Endothelial cell of umbilical vein (primary cell): ENCODE data around the gene PROM1. TPM values are rescaled to one million over a fixed set of nuclear protein-coding genes. Genes with fewer than 3 reads are reported as not detected.

Experiments used
- BruUV-seq: library from RNA; stranded (reverse); fragments of 400-500 nt; replicated peaks from 2 replicates; lab custom pipeline; 2021; lab: Mats Ljungman, UMichigan
- CTCF ChIA-PET: fragments of 300-600, 350-600 bp; sonication (Branson Sonifier 250); formaldehyde crosslinking; loops from one replicate; lab custom pipeline; 2021; ENCODE audit warnings: antibody characterized with exemption, inconsistent platforms; lab: Charles Lee
- POLR2A ChIA-PET: fragments of 300-600, 350-600 bp; sonication (Branson Sonifier 250); formaldehyde crosslinking; loops from one replicate; lab custom pipeline; 2021; ENCODE audit warnings: antibody characterized with exemption, inconsistent platforms; lab: Charles Lee
- DNase-seq: peaks from one replicate; pipeline ENCODE4 v3.0.0-alpha.2; 2011; ENCODE audit warnings: low read depth, low spot score
- FAIRE-seq: peaks from 2 replicates; lab custom pipeline; 2011; peaks lifted over from hg19 to GRCh38; lab: Jason Lieb, UNC
- H2AFZ ChIP-seq: 2 replicates; pipeline ENCODE4 v1.6.0; 2012; ENCODE audit warnings: low read depth, low read length, control low read depth, inconsistent platforms
- H3K27ac ChIP-seq: 2 replicates; pipeline ENCODE4 v1.5.1; 2011; ENCODE audit warnings: low read depth, mild to moderate bottlenecking, control low read depth, low read length, moderate library complexity; ENCODE audit not compliant: insufficient read depth
- H3K27me3 ChIP-seq, 2 experiments: 2 replicates each; pipeline versions ENCODE4 v1.6.0 to v1.6.1; 2011; ENCODE audit warnings: low read length in 2 of 2, mixed read lengths in 1 of 2; ENCODE audit not compliant: control insufficient read depth in 2 of 2, insufficient read depth in 2 of 2
- H3K36me3 ChIP-seq, 2 experiments: 2 replicates in 1 of 2; 3 replicates in 1 of 2; pipeline ENCODE4 v1.5.1; 2011; ENCODE audit warnings: low read length in 2 of 2, mild to moderate bottlenecking in 1 of 2, moderate library complexity in 1 of 2; ENCODE audit not compliant: control insufficient read depth in 2 of 2, insufficient read depth in 2 of 2; ENCODE audit errors: extremely low read depth in 1 of 2
- H3K4me1 ChIP-seq: 3 replicates; pipeline ENCODE4 v1.5.1; 2011; ENCODE audit warnings: mild to moderate bottlenecking, low read length; ENCODE audit not compliant: control insufficient read depth, insufficient read depth; ENCODE audit errors: extremely low read depth
- H3K4me2 ChIP-seq: 2 replicates; pipeline ENCODE4 v1.6.1; 2011; ENCODE audit warnings: low read length, control low read depth, mixed read lengths; ENCODE audit not compliant: insufficient read depth
- H3K4me3 ChIP-seq, 3 experiments: fragments of 200-600 bp in 1 of 3; sonication (generic), shearing (Covaris generic) in 1 of 3; replicated peaks in 1 of 3; 2 replicates each; pipeline ENCODE4 v1.5.1; 2011 to 2016; ENCODE audit warnings: control low read depth in 3 of 3, low read length in 3 of 3, mild to moderate bottlenecking in 2 of 3, inconsistent platforms in 1 of 3, low read depth in 1 of 3, moderate library complexity in 1 of 3; ENCODE audit not compliant: insufficient read depth in 1 of 3
- H3K79me2 ChIP-seq: 2 replicates; pipeline ENCODE4 v1.6.0; 2012; ENCODE audit warnings: low read length, inconsistent platforms; ENCODE audit not compliant: control insufficient read depth, insufficient read depth
- H3K9ac ChIP-seq: replicated peaks from 2 replicates; pipeline ENCODE3; 2011; ENCODE audit warnings: low read length, control low read depth; ENCODE audit not compliant: insufficient read depth; ENCODE audit errors: extremely low read depth
- H3K9me1 ChIP-seq: replicated peaks from 3 replicates; pipeline ENCODE4 v1.6.0; 2011; ENCODE audit warnings: mild to moderate bottlenecking, low read length; ENCODE audit not compliant: control insufficient read depth, insufficient read depth; ENCODE audit errors: extremely low read depth
- H3K9me3 ChIP-seq: replicated peaks from 2 replicates; pipeline ENCODE4 v1.5.1; 2012; ENCODE audit warnings: low read length, inconsistent platforms; ENCODE audit not compliant: control insufficient read depth, insufficient read depth
- H4K20me1 ChIP-seq: replicated peaks from 2 replicates; pipeline ENCODE3; 2011; ENCODE audit warnings: mild to moderate bottlenecking, low read length; ENCODE audit not compliant: control insufficient read depth, insufficient read depth; ENCODE audit errors: extremely low read depth
- EZH2 ChIP-seq: IDR thresholded peaks from 2 replicates; pipeline ENCODE4 v1.6.1; 2012; ENCODE audit warnings: borderline replicate concordance, low read depth, mild to moderate bottlenecking, moderate library complexity, low read length, inconsistent platforms; ENCODE audit not compliant: severe bottlenecking
- JUN ChIP-seq: IDR thresholded peaks from 2 replicates; pipeline ENCODE4 v1.6.1; 2011; ENCODE audit warnings: borderline replicate concordance, low read depth; ENCODE audit not compliant: insufficient read length, insufficient read depth
- POLR2A ChIP-seq: IDR thresholded peaks from 2 replicates; pipeline ENCODE4 v1.6.1; 2012; ENCODE audit warnings: low read depth, mild to moderate bottlenecking, control low read depth, low read length
- POLR2AphosphoS5 ChIP-seq: IDR thresholded peaks from 2 replicates; pipeline ENCODE4 v1.6.1; 2012; ENCODE audit warnings: low read depth, mild to moderate bottlenecking, control low read depth, low read length, moderate library complexity; ENCODE audit not compliant: insufficient read depth
- dilution Hi-C: fragments of 300-500 bp; cut with MboI; formaldehyde crosslinking; loops from one replicate; pipeline ENCODE4 v1.15.0; 2019; ENCODE audit warnings: low sequenced_read_pairs; ENCODE audit not compliant: extremely low pct_ligation_motif_present
- intact Hi-C: fragments of 100-400 bp; cut with micrococcal nuclease; formaldehyde crosslinking; loops from one replicate; pipeline ENCODE4 v1.10.0; 2022
- polyA plus RNA-seq, 4 experiments: library from polyadenylated mRNA; depleted of rRNA in 3 of 4; stranded (reverse) in 3 of 4; unstranded in 1 of 4; fragments of >200 nt; gene quantifications; 2 replicates each; pipeline versions ENCODE4 v1.2.1 to v1.2.3, GENCODE V29; 2011 to 2012; ENCODE audit warnings: missing spikeins in 1 of 4
- total RNA-seq: library from RNA; stranded (reverse); gene quantifications from 2 replicates; pipeline ENCODE4 v1.2.3, GENCODE V29; 2021
- TF ChIP-seq, protein P1 (sequence below): IDR thresholded peaks from 2 replicates; pipeline ENCODE4 v1.6.1; 2011; ENCODE audit not compliant: insufficient read depth, insufficient read length
- TF ChIP-seq, protein P2 (sequence below), 2 donors: IDR thresholded peaks; 1 replicate in 1 of 2; 2 replicates in 1 of 2; pipeline ENCODE4 v1.5.1; 2011; ENCODE audit warnings: low read length in 2 of 2, mild to moderate bottlenecking in 2 of 2, moderate library complexity in 2 of 2, control low read depth in 1 of 2, inconsistent platforms in 1 of 2, low read depth in 1 of 2; ENCODE audit not compliant: insufficient read depth in 1 of 2; ENCODE audit errors: extremely low read depth in 1 of 2

Gene PROM1
- total and polyA plus RNA-seq, 2 donors (not counting 3 experiments of a cell fraction or from before 2014, with no cell fraction given), result 0.36 to 1.7 TPM

DNA sequence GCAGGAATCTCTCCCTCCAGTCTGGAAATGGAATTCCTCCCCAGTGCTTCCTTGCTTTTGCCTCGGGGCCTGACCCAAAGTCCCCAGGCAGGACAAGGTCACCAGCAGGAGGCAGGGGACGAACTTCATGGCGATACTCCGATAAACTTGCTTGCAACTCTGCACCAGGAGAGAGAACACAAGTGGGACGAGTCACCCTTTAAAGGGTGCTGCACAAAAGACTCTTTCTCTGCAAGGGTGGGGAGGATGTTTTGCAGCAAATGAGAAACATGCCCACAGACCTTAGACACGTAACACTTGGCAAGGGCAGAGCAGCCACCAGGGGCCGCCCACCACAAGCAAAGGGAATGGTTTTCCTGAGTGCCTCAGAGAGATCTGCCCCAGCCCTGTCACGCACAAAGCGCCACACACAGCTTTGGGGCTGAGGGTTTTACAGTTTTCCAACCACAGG, 120.8 kb downstream of the PROM1 start, which contains the start of gene FGFBP2:
Gene FGFBP2, minus strand, starts transcription at position 175 of the 451 bp plus-strand sequence. Its CDS starts 46 bp downstream, at position 129.
- Histone ChIP-seq H3K4me3 (no peak within 1 kb of the TSS), H3K9me3 (no peaks in the 10 kb centered on the region), H3K27ac (no peak within 1 kb of the TSS), H2AFZ (no peak within 1 kb of the TSS), H3K27me3 (no peaks in the 10 kb centered on the region), H3K79me2 (no peaks in the 10 kb centered on the region), H3K9me1 (no peaks in the 10 kb centered on the region), H3K4me2 (no peak within 1 kb of the TSS), H3K9ac (no peak within 1 kb of the TSS), H3K4me1 (no peaks in the 10 kb centered on the region), H3K36me3 (no peaks in the 10 kb centered on the region), H4K20me1 (no peaks in the 10 kb centered on the region)
- ChIA-PET CTCF (interaction anchor here (1.1 to 5.2 kb wide), 6 partner anchors 9 to 305 kb away, joined by 3 to 58 read pairs (median 10); no protein-coding TSS in a partner anchor), POLR2A (no interaction called here)
- BruUV-seq, result no TSS peak
- TF ChIP-seq EZH2 (no peak), JUN (no peak), POLR2A (no peak), POLR2AphosphoS5 (no peak)
- TF ChIP-seq, protein P1, sequence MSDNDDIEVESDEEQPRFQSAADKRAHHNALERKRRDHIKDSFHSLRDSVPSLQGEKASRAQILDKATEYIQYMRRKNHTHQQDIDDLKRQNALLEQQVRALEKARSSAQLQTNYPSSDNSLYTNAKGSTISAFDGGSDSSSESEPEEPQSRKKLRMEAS, result no peak
- TF ChIP-seq, protein P2, sequence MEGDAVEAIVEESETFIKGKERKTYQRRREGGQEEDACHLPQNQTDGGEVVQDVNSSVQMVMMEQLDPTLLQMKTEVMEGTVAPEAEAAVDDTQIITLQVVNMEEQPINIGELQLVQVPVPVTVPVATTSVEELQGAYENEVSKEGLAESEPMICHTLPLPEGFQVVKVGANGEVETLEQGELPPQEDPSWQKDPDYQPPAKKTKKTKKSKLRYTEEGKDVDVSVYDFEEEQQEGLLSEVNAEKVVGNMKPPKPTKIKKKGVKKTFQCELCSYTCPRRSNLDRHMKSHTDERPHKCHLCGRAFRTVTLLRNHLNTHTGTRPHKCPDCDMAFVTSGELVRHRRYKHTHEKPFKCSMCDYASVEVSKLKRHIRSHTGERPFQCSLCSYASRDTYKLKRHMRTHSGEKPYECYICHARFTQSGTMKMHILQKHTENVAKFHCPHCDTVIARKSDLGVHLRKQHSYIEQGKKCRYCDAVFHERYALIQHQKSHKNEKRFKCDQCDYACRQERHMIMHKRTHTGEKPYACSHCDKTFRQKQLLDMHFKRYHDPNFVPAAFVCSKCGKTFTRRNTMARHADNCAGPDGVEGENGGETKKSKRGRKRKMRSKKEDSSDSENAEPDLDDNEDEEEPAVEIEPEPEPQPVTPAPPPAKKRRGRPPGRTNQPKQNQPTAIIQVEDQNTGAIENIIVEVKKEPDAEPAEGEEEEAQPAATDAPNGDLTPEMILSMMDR (IDR thresholded peaks at IDR 0.05; ENCODE audit: extremely low read depth in 1 of 2, insufficient read depth in 1 of 2, low read depth in 1 of 2, low read length in 2 of 2), result peak; percentile 22 to 67
- DNase-seq, result peak; percentile 34
- intact Hi-C loops, result loop anchor here (1.0 kb wide), 2 partner anchors 38 to 302 kb away; no protein-coding TSS in a partner anchor
- dilution Hi-C loops, result no loop called here
- FAIRE-seq, result no peak
